Measurements from ENCODE around the gene CARHSP1.

DNA sequence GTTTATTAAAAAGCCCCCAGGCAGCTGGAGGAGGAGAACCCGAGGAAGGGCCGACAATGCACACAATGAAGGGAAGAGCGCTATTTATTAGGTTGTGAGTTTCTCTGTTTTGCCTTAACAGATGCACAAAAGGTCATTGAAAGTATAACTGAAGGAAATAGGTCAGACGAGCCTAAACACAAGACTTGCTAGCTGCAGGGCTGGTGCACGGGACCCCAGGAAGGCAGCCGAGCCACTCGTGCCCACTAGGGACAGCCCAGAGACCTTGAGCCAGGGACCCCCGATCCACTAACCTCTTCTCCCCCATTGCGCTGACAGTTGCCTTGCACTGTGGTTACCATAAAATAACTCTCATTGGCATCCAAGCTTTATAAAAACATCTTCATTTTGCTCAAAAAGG lies 24.6 kb upstream of the CARHSP1 start:
- no peak for TF ChIP-seq POLR2AphosphoS5 (IDR thresholded peaks at IDR 0.05; ENCODE audit: low read depth, low read length)
- TF ChIP-seq POLR2A (IDR thresholded peaks at IDR 0.05; ENCODE audit: low read depth, low read length), result no peak

All from GM12892 (cell line).